Activated CD4-positive, alpha-beta T cell treated with anti-CD3 and anti-CD28 coated beads, Interleukin-2, amount 50 U/mL, for 16 hours (primary cell): ENCODE data around the gene CRNKL1.

Experiments
- DNase-seq: peaks from one replicate; pipeline ENCODE4 v3.0.0-alpha.2; 2020

The CRNKL1 gene

GRCh38 chr20:20052074-20052970 is at the start of gene CRNKL1, which contains the start of gene CFAP61:
Gene CRNKL1, minus strand, starts transcription at chr20:20052466. Its CDS starts 124 bp downstream, at chr20:20052342.
Gene CFAP61, plus strand, starts transcription at chr20:20052532. Its CDS starts 4,122 bp downstream, at chr20:20056654.
- DNase-seq, result peak; percentile 98

- DNase-seq, result no peak
Measured at GRCh38 chr20:20100881-20101280, 48.6 kb upstream of the CRNKL1 start.

- no peak for DNase-seq
Measured at GRCh38 chr20:20096421-20096820, 44.2 kb upstream of the CRNKL1 start.

- no peak for DNase-seq
Measured at GRCh38 chr20:20095114-20095872, 43.0 kb upstream of the CRNKL1 start.

- no peak for DNase-seq
Measured at GRCh38 chr20:20094410-20094809, 42.1 kb upstream of the CRNKL1 start.

- no peak for DNase-seq
Measured at GRCh38 chr20:20092827-20093226, 40.6 kb upstream of the CRNKL1 start.

- no peak for DNase-seq
Measured at GRCh38 chr20:20089939-20090338, 37.7 kb upstream of the CRNKL1 start.

GRCh38 chr20:20089018-20089417 is 36.8 kb upstream of the CRNKL1 start:
- no peak for DNase-seq

- DNase-seq, result no peak
Measured at GRCh38 chr20:20085812-20086211, 33.5 kb upstream of the CRNKL1 start.

GRCh38 chr20:20085071-20085470 is 32.8 kb upstream of the CRNKL1 start:
- DNase-seq, result no peak

- DNase-seq, result no peak
Measured at GRCh38 chr20:20084296-20084752, 32.1 kb upstream of the CRNKL1 start.

GRCh38 chr20:20083807-20084206 is 31.5 kb upstream of the CRNKL1 start:
- peak; percentile 14 for DNase-seq

- DNase-seq, result no peak
Measured at GRCh38 chr20:20079102-20079784, 27.0 kb upstream of the CRNKL1 start.

- DNase-seq, result no peak
Measured at GRCh38 chr20:20078041-20078440, 25.8 kb upstream of the CRNKL1 start.

GRCh38 chr20:20076297-20077065 is 24.2 kb upstream of the CRNKL1 start:
- DNase-seq, result no peak

GRCh38 chr20:20075032-20075431 is 22.8 kb upstream of the CRNKL1 start:
- no peak for DNase-seq

GRCh38 chr20:20073801-20074371 is 21.6 kb upstream of the CRNKL1 start:
- DNase-seq, result no peak

GRCh38 chr20:20070871-20071726 is 18.8 kb upstream of the CRNKL1 start:
- DNase-seq, result no peak

- no peak for DNase-seq
Measured at GRCh38 chr20:20065361-20065760, 13.1 kb upstream of the CRNKL1 start.

GRCh38 chr20:20063941-20064702 is 11.9 kb upstream of the CRNKL1 start:
- no peak for DNase-seq
